IPS-18c (cell line): ENCODE data around the gene CDKAL1.
"Not testable (repeated sequence)": the region's sequence is repeated elsewhere in the genome, so short reads cannot be mapped to it uniquely, and the experiment has no call there.

Experiments used
- H3K4me3 ChIP-seq: 2 replicates; pipeline ENCODE4 v1.7.0; 2013; ENCODE audit warnings: low read depth, mild to moderate bottlenecking, low read length, moderate library complexity; ENCODE audit not compliant: insufficient read depth
- H3K9me3 ChIP-seq: one replicate; pipeline ENCODE4 v1.6.1; 2013; ENCODE audit warnings: mild to moderate bottlenecking, low read length, moderate library complexity; ENCODE audit not compliant: control insufficient read depth, insufficient read depth

CDKAL1 gene

GRCh38 chr6:20647585-20647984 is 113.3 kb downstream of the CDKAL1 start:
- H3K9me3 ChIP-seq: no peaks in the 10 kb centered on the region
- no peak overlapping the region for H3K4me3 ChIP-seq

DNA sequence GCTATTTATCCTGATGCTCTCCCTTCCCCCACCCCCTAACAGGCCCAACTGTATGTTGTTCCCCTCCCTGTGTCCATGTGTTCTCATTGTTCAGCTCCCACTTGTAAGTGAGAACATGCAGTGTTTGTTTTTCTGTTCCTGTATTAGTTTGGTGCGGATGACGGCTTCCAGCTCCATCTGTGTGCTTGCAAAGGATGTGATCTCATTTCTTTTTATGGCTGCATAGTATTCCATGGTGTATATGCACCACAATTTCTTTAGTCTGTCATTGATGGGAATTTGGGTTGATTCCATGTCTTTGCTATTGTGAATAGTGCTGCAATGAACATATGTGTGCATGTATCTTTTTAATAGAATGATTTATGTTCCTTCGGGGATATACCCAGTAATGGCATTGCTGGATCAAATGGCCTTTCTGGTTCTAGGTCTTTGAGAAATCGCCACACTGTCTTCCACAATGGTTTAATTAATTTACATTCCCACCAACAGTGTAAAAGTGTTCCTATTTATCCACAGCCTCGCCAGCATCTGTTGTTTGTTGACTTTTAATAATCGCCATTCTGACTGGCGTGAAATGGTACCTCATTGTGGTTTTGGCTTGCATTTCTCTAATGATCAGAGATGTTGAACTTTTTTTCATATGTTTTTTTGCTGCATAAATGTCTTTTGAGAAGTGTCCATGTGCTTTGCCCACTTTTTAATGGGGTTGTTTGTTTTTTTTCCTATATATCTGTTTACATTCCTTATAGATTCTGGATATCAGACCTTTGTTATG is 115.6 kb downstream of the CDKAL1 start:
- not testable (repeated sequence) for H3K9me3 ChIP-seq, H3K4me3 ChIP-seq

DNA sequence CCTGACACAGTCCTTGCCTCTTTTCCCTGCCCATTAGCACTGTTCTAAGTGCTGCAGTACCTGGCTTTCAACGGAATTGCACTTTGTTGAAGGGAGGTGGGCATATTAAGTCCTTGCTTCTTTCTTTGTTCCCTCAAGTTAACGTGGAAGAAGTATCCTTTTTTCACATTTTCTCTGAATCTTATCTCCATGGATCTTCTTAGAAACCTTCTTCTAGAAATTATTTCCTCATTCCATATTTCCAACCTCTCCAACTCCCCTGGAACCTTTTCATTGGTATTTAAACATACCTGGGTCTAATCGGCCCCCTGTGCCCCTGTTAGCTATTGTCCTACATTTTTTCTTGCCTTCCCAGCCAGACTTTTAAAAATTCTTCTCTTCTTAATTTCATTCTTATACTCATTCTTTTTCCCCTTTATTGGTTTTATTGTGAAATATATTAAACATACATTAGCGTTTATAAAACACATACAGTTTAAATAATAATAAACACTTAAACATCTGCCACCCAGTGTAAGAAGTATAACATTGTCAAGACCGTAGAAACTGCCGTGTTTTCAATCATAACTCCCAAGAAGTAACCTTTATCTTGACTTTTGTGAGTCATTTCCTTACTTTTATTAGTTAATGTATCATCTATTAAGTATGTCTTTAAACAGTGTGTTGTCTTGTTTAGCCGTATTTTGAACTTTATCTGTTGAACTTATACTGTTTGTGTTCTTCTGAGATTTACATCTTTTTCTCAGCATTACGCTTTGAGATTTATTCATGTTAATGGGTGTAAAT is 118.2 kb downstream of the CDKAL1 start:
- H3K4me3 ChIP-seq: no peak overlapping the region
- no peaks in the 10 kb centered on the region for H3K9me3 ChIP-seq

DNA sequence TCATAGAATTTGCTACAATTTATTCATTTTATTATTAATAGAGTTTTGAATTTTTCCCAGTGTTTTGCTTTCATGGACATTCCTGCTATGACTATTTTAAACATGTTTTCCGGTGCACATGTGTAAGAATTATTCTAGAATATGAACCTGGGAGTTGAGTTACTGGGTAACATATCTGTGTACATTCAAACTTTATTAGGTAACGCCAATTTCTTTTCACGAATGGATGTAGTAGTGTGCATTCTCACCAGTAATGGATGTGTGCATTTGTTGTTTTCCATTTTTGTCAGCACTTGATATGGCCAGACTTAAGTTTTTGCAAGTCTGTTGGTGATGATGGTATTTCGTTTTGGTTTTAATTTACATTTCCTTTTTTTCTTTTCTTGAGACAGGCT is 118.8 kb downstream of the CDKAL1 start:
- no peaks in the 10 kb centered on the region for H3K9me3 ChIP-seq
- H3K4me3 ChIP-seq: no peak overlapping the region

GRCh38 chr6:20655317-20655716 is 121.1 kb downstream of the CDKAL1 start:
- Histone ChIP-seq H3K4me3 (no peak overlapping the region), H3K9me3 (no peaks in the 10 kb centered on the region)

GRCh38 chr6:20657274-20657800 is 123.1 kb downstream of the CDKAL1 start:
- H3K9me3 ChIP-seq: no peaks in the 10 kb centered on the region
- H3K4me3 ChIP-seq: no peak overlapping the region

- Histone ChIP-seq H3K9me3 (no peaks in the 10 kb centered on the region), H3K4me3 (no peak overlapping the region)
Observed at GRCh38 chr6:20658053-20658452, 123.8 kb downstream of the CDKAL1 start.

DNA sequence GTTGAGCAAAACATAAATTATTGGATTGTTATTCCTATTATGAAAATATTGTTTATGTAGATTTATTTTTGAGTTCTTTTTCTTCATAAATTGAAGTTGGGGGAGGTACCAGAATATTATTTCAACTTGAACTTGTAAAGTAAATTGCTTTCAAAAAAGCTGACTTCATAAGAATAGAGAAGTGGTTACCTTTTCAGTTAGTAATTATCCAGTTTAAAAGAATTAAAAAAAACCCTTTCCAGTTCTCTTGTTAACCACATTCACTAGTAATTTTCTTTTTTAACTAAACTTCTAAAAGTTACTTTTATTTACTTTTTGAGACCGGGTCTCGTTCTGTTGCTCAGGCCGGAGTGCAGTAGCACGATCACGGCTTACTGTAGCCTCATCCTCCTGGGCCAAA is 124.3 kb downstream of the CDKAL1 start:
- H3K9me3 ChIP-seq: no peaks in the 10 kb centered on the region
- H3K4me3 ChIP-seq: no peak overlapping the region

GRCh38 chr6:20660534-20660933 is 126.3 kb downstream of the CDKAL1 start:
- no peaks in the 10 kb centered on the region for H3K9me3 ChIP-seq
- no peak overlapping the region for H3K4me3 ChIP-seq

DNA sequence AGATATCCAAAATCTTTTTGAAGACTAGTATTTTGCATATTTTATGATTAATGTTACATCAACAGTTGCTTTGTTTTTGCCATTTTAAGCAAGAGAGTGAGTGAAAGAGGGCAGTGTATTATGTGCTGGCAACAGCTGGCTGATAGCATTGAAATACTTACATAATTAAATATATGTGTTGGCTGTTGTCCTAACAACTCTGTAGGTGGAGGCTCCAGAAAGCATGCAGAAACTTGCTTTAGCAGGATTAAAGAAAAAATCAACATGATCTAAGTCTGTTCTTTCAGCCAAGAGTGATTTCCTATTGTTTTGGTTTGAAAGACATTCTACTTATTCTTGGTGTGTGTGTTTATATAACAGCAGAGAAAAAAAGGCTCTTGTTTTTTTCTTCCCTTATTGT is 127.5 kb downstream of the CDKAL1 start:
- no peaks in the 10 kb centered on the region for H3K9me3 ChIP-seq
- no peak overlapping the region for H3K4me3 ChIP-seq

DNA sequence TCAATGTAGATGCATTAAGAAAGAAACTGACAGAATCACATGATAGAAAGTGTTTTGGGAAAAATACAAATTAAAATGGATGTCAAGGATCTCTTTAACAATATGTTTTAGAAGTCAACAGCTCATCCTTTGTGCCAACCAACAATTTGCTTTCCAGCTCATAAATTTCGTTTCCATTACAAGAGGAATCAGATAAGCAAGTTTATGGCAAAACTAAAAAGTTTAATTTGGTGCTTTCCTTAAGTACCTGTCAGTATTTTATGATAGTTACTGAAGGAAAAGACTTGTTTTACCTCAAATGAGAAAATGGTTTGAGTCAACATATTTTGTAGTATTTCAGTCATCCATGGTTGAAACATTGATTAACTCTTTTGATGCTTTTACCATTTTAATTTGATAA is 130.0 kb downstream of the CDKAL1 start:
- no peaks in the 10 kb centered on the region for H3K9me3 ChIP-seq
- H3K4me3 ChIP-seq: no peak overlapping the region

GRCh38 chr6:20665290-20665689 is 131.0 kb downstream of the CDKAL1 start:
- no peak overlapping the region for H3K4me3 ChIP-seq
- H3K9me3 ChIP-seq: no peaks in the 10 kb centered on the region

DNA sequence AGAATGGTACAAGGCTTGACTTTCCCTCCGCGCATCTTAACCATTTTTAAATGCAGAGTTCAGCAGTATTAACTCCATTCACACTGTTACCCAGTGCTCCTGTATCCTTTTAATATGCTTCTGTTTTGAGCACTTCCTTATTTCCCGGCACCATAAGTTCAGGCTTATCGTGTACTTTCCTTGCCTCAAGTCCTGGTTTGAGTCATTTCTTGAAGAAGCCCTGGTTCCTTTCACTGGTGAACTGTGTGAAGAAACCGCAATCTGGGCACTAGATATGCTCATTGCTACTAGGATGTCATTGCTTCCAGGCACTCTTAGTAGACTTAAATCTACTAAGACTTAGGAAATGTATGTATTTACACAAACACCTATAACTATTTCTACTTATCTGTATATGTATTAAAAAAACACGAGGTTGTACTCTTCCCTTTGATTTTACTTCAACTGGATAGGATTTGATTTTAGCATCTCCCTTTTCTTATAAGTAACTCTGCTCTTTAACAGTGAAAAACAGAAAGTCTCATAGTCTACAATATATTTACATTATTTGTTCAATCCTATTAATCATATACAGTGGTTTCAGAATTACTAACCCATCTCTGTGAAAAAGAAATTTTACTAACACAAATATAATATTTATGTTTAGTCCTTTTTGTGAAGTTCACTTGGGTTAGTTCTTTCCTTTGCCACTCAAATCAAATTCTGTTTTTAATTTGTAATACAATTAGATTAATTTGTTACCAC is 135.5 kb downstream of the CDKAL1 start:
- Histone ChIP-seq H3K4me3 (no peak overlapping the region), H3K9me3 (no peaks in the 10 kb centered on the region)

DNA sequence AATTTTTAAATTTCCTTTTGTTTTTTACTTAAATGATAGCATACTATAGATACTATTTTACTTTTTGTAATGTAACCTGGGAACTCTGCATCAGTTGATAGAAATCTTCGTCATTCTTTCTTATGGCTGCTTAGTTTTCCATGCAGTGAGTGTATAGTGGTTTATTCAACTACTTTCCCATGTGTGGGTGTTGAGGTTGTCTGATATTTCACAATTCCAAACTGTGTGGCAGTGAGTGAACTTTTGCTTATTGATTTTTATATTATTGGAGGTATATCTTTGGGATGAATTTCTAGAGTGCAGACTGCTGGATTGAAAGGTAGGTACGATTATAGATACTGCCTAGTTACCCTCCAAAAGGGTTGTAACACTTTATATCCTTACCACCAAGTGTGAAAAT is 136.5 kb downstream of the CDKAL1 start:
- Histone ChIP-seq H3K9me3 (no peaks in the 10 kb centered on the region), H3K4me3 (no peak overlapping the region)

GRCh38 chr6:20672038-20672437 is 137.8 kb downstream of the CDKAL1 start:
- no peaks in the 10 kb centered on the region for H3K9me3 ChIP-seq
- no peak overlapping the region for H3K4me3 ChIP-seq

- Histone ChIP-seq H3K9me3 (no peaks in the 10 kb centered on the region), H3K4me3 (no peak overlapping the region)
Observed at GRCh38 chr6:20673458-20673857, 139.2 kb downstream of the CDKAL1 start.

DNA sequence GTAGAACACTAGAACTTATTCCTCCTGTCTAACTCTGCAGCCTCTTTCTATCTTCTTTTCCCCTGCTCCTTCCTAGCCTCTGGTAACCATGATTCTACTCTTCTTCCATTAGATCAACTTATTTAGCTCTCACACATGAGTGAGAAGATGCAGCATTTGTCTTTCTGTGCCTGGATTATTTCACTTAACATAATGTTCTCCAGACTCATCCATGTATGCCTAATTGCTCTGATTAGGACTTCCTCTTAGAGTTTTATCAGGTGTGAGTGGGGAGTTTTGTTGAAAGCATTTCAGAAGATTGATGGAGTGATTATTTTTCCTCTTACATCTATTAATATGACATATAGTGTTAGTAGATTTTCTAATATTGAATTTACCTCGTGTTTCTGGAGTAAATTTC is 140.4 kb downstream of the CDKAL1 start:
- H3K4me3 ChIP-seq: no peak overlapping the region
- no peaks in the 10 kb centered on the region for H3K9me3 ChIP-seq
